Uterus (tissue), 2 donors: ENCODE data around the gene CASKIN1.

ENCODE experiments used
- CTCF ChIP-seq, 4 experiments: fragments of 200-600 bp in 2 of 4; fragments of 450-650 bp in 2 of 4; sonication (generic) in 2 of 4; IDR thresholded peaks; one replicate each; pipeline ENCODE4 v1.5.1; 2016 to 2019; ENCODE audit warnings: antibody characterized with exemption in 4 of 4, mild to moderate bottlenecking in 2 of 4, moderate library complexity in 1 of 4
- POLR2A ChIP-seq, 2 donors: fragments of 450-650 bp; IDR thresholded peaks; one replicate each; pipeline ENCODE4 v1.6.1; 2016; ENCODE audit warnings: antibody characterized with exemption in 2 of 2, mild to moderate bottlenecking in 1 of 2, moderate library complexity in 1 of 2

- TF ChIP-seq CTCF (IDR thresholded peaks at IDR 0.05): no peak
- no peak for TF ChIP-seq POLR2A (IDR thresholded peaks at IDR 0.05)
These were observed 6.3 kb downstream of the CASKIN1 start for GRCh38 chr16:2190002-2190658.
